Stimulated activated CD8-positive, alpha-beta memory T cell treated with anti-CD3 and anti-CD28 coated beads, Interleukin-7, amount 100 ng/mL, for 1 hour (primary cell): ENCODE data around the gene NDUFV2.
"Not testable (repeated sequence)": the region's sequence is repeated elsewhere in the genome, so short reads cannot be mapped to it uniquely, and the experiment has no call there.

Experiments used
- DNase-seq, 2 donors: peaks; one replicate each; pipeline ENCODE4 v3.0.0-alpha.2; 2020; ENCODE audit warnings: low read depth in 2 of 2

Gene NDUFV2

GRCh38 chr18:9153256-9153655 lies 50.8 kb downstream of the NDUFV2 start:
- DNase-seq, result no peak

GRCh38 chr18:9156604-9157249 lies 54.2 kb downstream of the NDUFV2 start:
- no peak for DNase-seq

- no peak for DNase-seq
Observed at GRCh38 chr18:9157806-9158205, 55.3 kb downstream of the NDUFV2 start.

- no peak for DNase-seq
Observed at GRCh38 chr18:9160014-9160413, 57.5 kb downstream of the NDUFV2 start.

GRCh38 chr18:9162663-9163062 lies 60.2 kb downstream of the NDUFV2 start:
- not testable (repeated sequence) for DNase-seq

GRCh38 chr18:9164149-9164548 lies 61.6 kb downstream of the NDUFV2 start:
- DNase-seq, result not testable (repeated sequence)

- not testable (repeated sequence) for DNase-seq
Observed at GRCh38 chr18:9165883-9166282, 63.4 kb downstream of the NDUFV2 start.

GRCh38 chr18:9169515-9169914 lies 67.0 kb downstream of the NDUFV2 start:
- DNase-seq, result not testable (repeated sequence)

- DNase-seq, result not testable (repeated sequence)
Observed at GRCh38 chr18:9171919-9172318, 69.4 kb downstream of the NDUFV2 start.

GRCh38 chr18:9172506-9173127 lies 70.1 kb downstream of the NDUFV2 start:
- DNase-seq, result no peak

- no peak for DNase-seq
Observed at GRCh38 chr18:9173770-9174233, 71.3 kb downstream of the NDUFV2 start.

GRCh38 chr18:9174302-9174701 lies 71.8 kb downstream of the NDUFV2 start:
- no peak for DNase-seq

- no peak for DNase-seq
Observed at GRCh38 chr18:9175115-9175514, 72.6 kb downstream of the NDUFV2 start.

- no peak for DNase-seq
Observed at GRCh38 chr18:9177031-9177430, 74.5 kb downstream of the NDUFV2 start.

- DNase-seq, result no peak
Observed at GRCh38 chr18:9177466-9177865, 75.0 kb downstream of the NDUFV2 start.

- DNase-seq, result no peak
Observed at GRCh38 chr18:9178557-9178956, 76.1 kb downstream of the NDUFV2 start.

- no peak for DNase-seq
Observed at GRCh38 chr18:9181275-9181674, 78.8 kb downstream of the NDUFV2 start.

GRCh38 chr18:9182852-9183399 lies 80.4 kb downstream of the NDUFV2 start:
- no peak for DNase-seq
